MM.1S (cell line): ENCODE data around the gene GAS5.

Source experiments
- DNase-seq: peaks from one replicate; pipeline ENCODE4 v3.0.0-alpha.2; 2015
- H2AFZ ChIP-seq: fragments of 300-600 bp; sonication (generic); 2 replicates; pipeline ENCODE4 v1.6.0; 2016; ENCODE audit warnings: antibody characterized with exemption, low read length
- H3F3A ChIP-seq: fragments of 300-600 bp; sonication (generic); 2 replicates; pipeline ENCODE4 v1.6.1; 2016; ENCODE audit warnings: mild to moderate bottlenecking, antibody characterized with exemption, low read length, moderate library complexity, mixed read lengths; ENCODE audit not compliant: insufficient read depth
- H3K27ac ChIP-seq: fragments of 300-600 bp; sonication (generic); 2 replicates; pipeline ENCODE4 v1.5.1; 2016; ENCODE audit warnings: mild to moderate bottlenecking, low read length
- H3K27me3 ChIP-seq: fragments of 300-600 bp; sonication (generic); replicated peaks from 2 replicates; pipeline ENCODE4 v1.6.0; 2016; ENCODE audit warnings: low read length; ENCODE audit not compliant: insufficient read depth
- H3K36me3 ChIP-seq: fragments of 300-600 bp; sonication (generic); replicated peaks from 2 replicates; pipeline ENCODE4 v1.6.1; 2016; ENCODE audit warnings: mild to moderate bottlenecking, low read length, mixed read lengths; ENCODE audit not compliant: insufficient read depth
- H3K4me1 ChIP-seq: fragments of 300-600 bp; sonication (generic); 2 replicates; pipeline ENCODE4 v1.6.1; 2016; ENCODE audit warnings: low read length, mixed read lengths
- H3K4me2 ChIP-seq: fragments of 300-600 bp; sonication (generic); 2 replicates; pipeline ENCODE4 v1.6.0; 2016; ENCODE audit warnings: low read depth, low read length
- H3K4me3 ChIP-seq: fragments of 300-600 bp; sonication (generic); 2 replicates; pipeline ENCODE4 v1.5.1; 2016; ENCODE audit warnings: low read length, mixed read lengths
- H3K79me2 ChIP-seq: fragments of 300-600 bp; sonication (generic); 2 replicates; pipeline ENCODE4 v1.6.1; 2016; ENCODE audit warnings: mixed run types, low read length, mixed read lengths
- H3K9ac ChIP-seq: fragments of 300-600 bp; sonication (generic); 2 replicates; pipeline ENCODE4 v1.6.1; 2016; ENCODE audit warnings: low read length, mixed read lengths
- H3K9me2 ChIP-seq: fragments of 300-600 bp; sonication (generic); replicated peaks from 2 replicates; pipeline ENCODE4 v1.6.1; 2016; ENCODE audit warnings: mild to moderate bottlenecking, low read length, mixed read lengths; ENCODE audit not compliant: insufficient read depth
- H3K9me3 ChIP-seq: fragments of 300-600 bp; sonication (generic); replicated peaks from 2 replicates; pipeline ENCODE4 v1.6.1; 2016; ENCODE audit warnings: mild to moderate bottlenecking, low read length, mixed read lengths; ENCODE audit not compliant: insufficient read depth
- H4K20me1 ChIP-seq: fragments of 300-600 bp; sonication (generic); 2 replicates; pipeline ENCODE4 v1.6.1; 2016; ENCODE audit warnings: mild to moderate bottlenecking, low read length, moderate library complexity, mixed read lengths; ENCODE audit not compliant: insufficient read depth
- EZH2 ChIP-seq: fragments of 300-600 bp; sonication (generic); optimal IDR thresholded peaks from 2 replicates; pipeline ENCODE3; 2017; ENCODE audit warnings: low read depth, mild to moderate bottlenecking, antibody characterized with exemption, low read length, mixed read lengths
- EZH2phosphoT487 ChIP-seq: fragments of 300-600 bp; sonication (generic); IDR thresholded peaks from 2 replicates; pipeline ENCODE4 v1.6.1; 2018; ENCODE audit warnings: antibody characterized with exemption, low read length
- TF ChIP-seq, protein P1 (sequence below): fragments of 300-600 bp; sonication (generic); IDR thresholded peaks from 2 replicates; pipeline ENCODE4 v1.5.1; 2016; ENCODE audit warnings: antibody characterized with exemption, low read length, mixed read lengths

GAS5 gene

GRCh38 chr1:173869021-173869359 is 1.2 kb upstream of the GAS5 start:
- peaks cover 29% of the 10 kb centered on the region for H4K20me1 ChIP-seq
- peaks cover 34% of the 10 kb centered on the region for H3K4me1 ChIP-seq
- no peaks in the 10 kb centered on the region for H3K9me3 ChIP-seq
- H3K27ac ChIP-seq, result peak overlapping the region; percentile 86; the same call in 1 of the 2 replicates
- TF ChIP-seq EZH2, result no peak
- TF ChIP-seq EZH2phosphoT487, result no peak
- TF ChIP-seq, protein P1, sequence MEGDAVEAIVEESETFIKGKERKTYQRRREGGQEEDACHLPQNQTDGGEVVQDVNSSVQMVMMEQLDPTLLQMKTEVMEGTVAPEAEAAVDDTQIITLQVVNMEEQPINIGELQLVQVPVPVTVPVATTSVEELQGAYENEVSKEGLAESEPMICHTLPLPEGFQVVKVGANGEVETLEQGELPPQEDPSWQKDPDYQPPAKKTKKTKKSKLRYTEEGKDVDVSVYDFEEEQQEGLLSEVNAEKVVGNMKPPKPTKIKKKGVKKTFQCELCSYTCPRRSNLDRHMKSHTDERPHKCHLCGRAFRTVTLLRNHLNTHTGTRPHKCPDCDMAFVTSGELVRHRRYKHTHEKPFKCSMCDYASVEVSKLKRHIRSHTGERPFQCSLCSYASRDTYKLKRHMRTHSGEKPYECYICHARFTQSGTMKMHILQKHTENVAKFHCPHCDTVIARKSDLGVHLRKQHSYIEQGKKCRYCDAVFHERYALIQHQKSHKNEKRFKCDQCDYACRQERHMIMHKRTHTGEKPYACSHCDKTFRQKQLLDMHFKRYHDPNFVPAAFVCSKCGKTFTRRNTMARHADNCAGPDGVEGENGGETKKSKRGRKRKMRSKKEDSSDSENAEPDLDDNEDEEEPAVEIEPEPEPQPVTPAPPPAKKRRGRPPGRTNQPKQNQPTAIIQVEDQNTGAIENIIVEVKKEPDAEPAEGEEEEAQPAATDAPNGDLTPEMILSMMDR, result no peak
- H3K4me3 ChIP-seq, result peak overlapping the region; percentile 90
- H3K9me2 ChIP-seq, result no peaks in the 10 kb centered on the region
- peaks cover 38% of the 10 kb centered on the region for H3K79me2 ChIP-seq
- H3K4me2 ChIP-seq, result peak overlapping the region; percentile 64
- DNase-seq, result peak; percentile 43
- peak overlapping the region; percentile 83; the same call in 1 of the 2 replicates for H3K9ac ChIP-seq
- peak overlapping the region; percentile 97 for H2AFZ ChIP-seq
- H3K36me3 ChIP-seq, result peaks cover 28% of the 10 kb centered on the region
- H3F3A ChIP-seq, result peaks cover 47% of the 10 kb centered on the region
- no peaks in the 10 kb centered on the region for H3K27me3 ChIP-seq

- H3K27ac ChIP-seq, result peak within 1 kb of the TSS; percentile 86
- no peaks in the 10 kb centered on the region for H3K27me3 ChIP-seq
- H3K9me3 ChIP-seq, result no peaks in the 10 kb centered on the region
- peaks cover 39% of the 10 kb centered on the region for H3K4me1 ChIP-seq
- TF ChIP-seq EZH2, result no peak
- TF ChIP-seq, protein P1, result peak; percentile 16; the same call in 1 of the 2 replicates
- H3K4me3 ChIP-seq, result peak within 1 kb of the TSS; percentile 90
- H4K20me1 ChIP-seq, result peaks cover 34% of the 10 kb centered on the region
- peaks cover 53% of the 10 kb centered on the region for H3F3A ChIP-seq
- H3K9ac ChIP-seq, result peak within 1 kb of the TSS; percentile 83
- H3K9me2 ChIP-seq, result no peaks in the 10 kb centered on the region
- H3K79me2 ChIP-seq, result peaks cover 38% of the 10 kb centered on the region
- peak within 1 kb of the TSS; percentile 97 for H2AFZ ChIP-seq
- H3K4me2 ChIP-seq, result peak within 1 kb of the TSS; percentile 77
- peaks cover 31% of the 10 kb centered on the region for H3K36me3 ChIP-seq
- DNase-seq, result peak; percentile 97
These were observed 654 bp upstream of the GAS5 start, which contains the start of gene ZBTB37 for GRCh38 chr1:173868266-173869020. Gene ZBTB37, plus strand, starts transcription at chr1:173868380. Its CDS starts 1,846 bp downstream, at chr1:173870226.

GRCh38 chr1:173867141-173867752 is 542 bp downstream of the GAS5 start:
- H3K9ac ChIP-seq, result peak overlapping the region; percentile 83
- no peak overlapping the region; the same call in 1 of the 2 replicates for H2AFZ ChIP-seq
- no peaks in the 10 kb centered on the region for H3K9me2 ChIP-seq
- peaks cover 38% of the 10 kb centered on the region for H3K79me2 ChIP-seq
- peaks cover 31% of the 10 kb centered on the region for H3K36me3 ChIP-seq
- H3K9me3 ChIP-seq, result no peaks in the 10 kb centered on the region
- peaks cover 43% of the 10 kb centered on the region for H3K4me1 ChIP-seq
- H3F3A ChIP-seq, result peaks cover 64% of the 10 kb centered on the region
- peaks cover 44% of the 10 kb centered on the region for H4K20me1 ChIP-seq
- TF ChIP-seq EZH2, result no peak
- TF ChIP-seq, protein P1, result no peak
- no peak for TF ChIP-seq EZH2phosphoT487
- peak overlapping the region; percentile 90 for H3K4me3 ChIP-seq
- H3K27me3 ChIP-seq, result no peaks in the 10 kb centered on the region
- DNase-seq, result no peak
- H3K4me2 ChIP-seq, result peak overlapping the region; percentile 77
- H3K27ac ChIP-seq, result peak overlapping the region; percentile 86
